GM21528 (cell line): ENCODE results near the gene MLLT10.

Experiments
- ATAC-seq: cut with Tn5 transposase; IDR thresholded peaks from one replicate; pipeline ENCODE4 v1.9.1; 2021; ENCODE audit warnings: mild to moderate bottlenecking, moderate library complexity; ENCODE audit not compliant: unreplicated experiment, low FRiP score

MLLT10 gene

GRCh38 chr10:21515361-21516241, 18.4 kb upstream of the MLLT10 start:
- ATAC-seq = no peak

GRCh38 chr10:21516242-21517131, 17.5 kb upstream of the MLLT10 start:
- ATAC-seq = peak; percentile 56

- ATAC-seq = peak; percentile 64
These were observed 16.6 kb upstream of the MLLT10 start for GRCh38 chr10:21517134-21518031.

- no peak for ATAC-seq
These were observed 15.8 kb upstream of the MLLT10 start for GRCh38 chr10:21518149-21518640.

- ATAC-seq = no peak
These were observed 15.2 kb upstream of the MLLT10 start for GRCh38 chr10:21518641-21519396.

GRCh38 chr10:21519397-21519933, 14.6 kb upstream of the MLLT10 start:
- no peak for ATAC-seq

- ATAC-seq = peak; percentile 37
These were observed 14.0 kb upstream of the MLLT10 start for GRCh38 chr10:21519941-21520436.

- no peak for ATAC-seq
These were observed 13.5 kb upstream of the MLLT10 start for GRCh38 chr10:21520509-21520908.

- ATAC-seq = no peak
These were observed 13.1 kb upstream of the MLLT10 start for GRCh38 chr10:21520949-21521348.

- ATAC-seq = no peak
These were observed 12.1 kb upstream of the MLLT10 start for GRCh38 chr10:21521751-21522533.

GRCh38 chr10:21522631-21523406, 11.2 kb upstream of the MLLT10 start:
- no peak for ATAC-seq

GRCh38 chr10:21523557-21524008, 10.4 kb upstream of the MLLT10 start:
- ATAC-seq = no peak

GRCh38 chr10:21524131-21524525, 9.9 kb upstream of the MLLT10 start:
- no peak for ATAC-seq

GRCh38 chr10:21524526-21525366, 9.3 kb upstream of the MLLT10 start:
- ATAC-seq = no peak

GRCh38 chr10:21525367-21526187, 8.5 kb upstream of the MLLT10 start, which contains the start of gene SKIDA1:
TSS of gene SKIDA1 (minus strand) at chr10:21525682. CDS start at chr10:21517822, 7,860 bp downstream.
- peak; percentile 71 for ATAC-seq
